Suprapubic skin (tissue), 4 donors: ENCODE measurements around the gene KLF16.

Experiments used
- CTCF ChIP-seq, 2 donors: fragments of 200-600 bp in 1 of 2; fragments of 450-650 bp in 1 of 2; sonication (generic) in 1 of 2; IDR thresholded peaks; one replicate each; pipeline ENCODE4 v1.5.1; 2016 to 2019; ENCODE audit warnings: antibody characterized with exemption in 2 of 2, mild to moderate bottlenecking in 1 of 2, moderate library complexity in 1 of 2
- EP300 ChIP-seq: sonication (generic); formaldehyde crosslinking; IDR thresholded peaks from one replicate; pipeline ENCODE4 v1.6.1; 2017; ENCODE audit warnings: antibody characterized with exemption
- POLR2A ChIP-seq, 2 donors: fragments of 450-650 bp; IDR thresholded peaks; one replicate each; pipeline ENCODE4 v1.6.1; 2017; ENCODE audit warnings: antibody characterized with exemption in 2 of 2, mild to moderate bottlenecking in 2 of 2, moderate library complexity in 2 of 2
- POLR2AphosphoS5 ChIP-seq, 3 donors: sonication (generic); formaldehyde crosslinking; IDR thresholded peaks; one replicate each; pipeline ENCODE4 v1.6.1; 2017; ENCODE audit warnings: antibody characterized with exemption in 3 of 3

GRCh38 chr19:1853295-1854038, 9.9 kb downstream of the KLF16 start:
- TF ChIP-seq CTCF (IDR thresholded peaks at IDR 0.05) (peak; percentile 92 to 99), POLR2A (IDR thresholded peaks at IDR 0.05) (no peak), POLR2AphosphoS5 (IDR thresholded peaks at IDR 0.05) (peak in 1 of 3 donors; percentile 61), EP300 (no peak)
